Raji (cell line): ENCODE results near the gene ZNF652.

Experiments
- POLR2A ChIP-seq: IDR thresholded peaks from 2 replicates; pipeline ENCODE4 v1.6.1; 2011; ENCODE audit warnings: low read depth, low read length, control low read depth; ENCODE audit not compliant: insufficient read depth

ZNF652 gene

DNA sequence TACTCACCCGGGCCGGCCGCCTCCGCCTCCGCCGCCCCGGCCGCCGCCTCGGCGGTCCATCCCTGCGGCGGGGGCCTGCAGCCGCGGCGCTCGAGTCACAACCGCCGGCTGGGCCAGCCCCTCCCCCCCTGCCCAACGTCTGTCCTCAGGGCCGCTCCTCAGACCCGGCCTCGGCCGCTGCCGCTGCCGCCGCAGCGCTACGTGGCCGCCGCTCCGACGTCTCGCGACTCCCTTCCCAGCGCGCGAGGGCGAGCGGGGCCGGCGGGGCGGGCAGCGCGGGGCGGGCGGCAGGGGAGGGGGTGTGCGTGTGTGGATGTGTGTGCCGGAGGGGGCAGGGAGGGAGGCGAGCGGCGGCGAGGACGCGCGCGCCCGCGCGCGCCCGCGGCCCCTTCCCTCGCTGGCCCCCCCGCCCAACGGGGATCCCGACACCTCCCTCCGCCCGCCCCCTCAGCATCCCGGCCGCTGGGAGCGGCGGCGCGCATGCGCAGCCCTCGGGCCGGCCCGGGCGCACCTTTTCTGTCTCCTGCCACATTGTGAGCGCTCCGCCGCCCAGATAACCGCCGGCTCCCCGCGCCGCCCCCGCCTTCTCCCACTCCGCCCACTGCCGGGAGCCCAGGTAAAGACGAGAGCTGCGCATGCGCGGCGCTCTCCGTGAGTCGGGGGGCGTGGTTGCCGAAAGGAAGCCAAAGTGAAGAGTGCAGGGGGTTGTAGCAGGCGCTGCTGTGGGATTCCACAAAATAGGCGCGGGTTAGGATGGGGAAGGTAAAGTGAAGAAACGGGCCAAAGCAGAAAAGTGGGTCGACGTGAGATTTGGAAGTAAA lies at the start of gene ZNF652:
Gene ZNF652 (minus strand): TSS at position 349 of the 821 bp plus-strand sequence. CDS start 44,525 bp downstream, outside the sequence.
- peak; percentile 52 for TF ChIP-seq POLR2A

DNA sequence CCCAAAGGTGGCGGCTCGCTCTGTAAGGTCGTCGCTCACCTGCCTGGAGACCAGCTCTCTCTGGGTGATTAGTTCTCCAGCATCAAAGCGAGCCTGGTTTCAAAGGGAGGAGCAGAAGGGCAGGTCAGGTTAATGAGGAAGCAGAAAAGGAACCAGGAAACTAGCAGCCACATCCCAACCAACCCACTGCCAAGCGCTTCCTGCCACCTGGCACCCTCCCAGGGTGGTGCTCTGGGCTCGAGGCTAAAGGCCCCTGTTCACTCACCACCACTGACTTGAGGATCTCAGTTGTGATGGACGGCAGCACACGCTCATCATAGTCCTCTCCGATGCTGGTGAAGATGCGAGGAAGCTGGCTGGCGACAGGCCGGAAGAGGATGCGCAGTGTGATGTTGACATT lies 47.0 kb upstream of the ZNF652 start:
- TF ChIP-seq POLR2A = no peak

DNA sequence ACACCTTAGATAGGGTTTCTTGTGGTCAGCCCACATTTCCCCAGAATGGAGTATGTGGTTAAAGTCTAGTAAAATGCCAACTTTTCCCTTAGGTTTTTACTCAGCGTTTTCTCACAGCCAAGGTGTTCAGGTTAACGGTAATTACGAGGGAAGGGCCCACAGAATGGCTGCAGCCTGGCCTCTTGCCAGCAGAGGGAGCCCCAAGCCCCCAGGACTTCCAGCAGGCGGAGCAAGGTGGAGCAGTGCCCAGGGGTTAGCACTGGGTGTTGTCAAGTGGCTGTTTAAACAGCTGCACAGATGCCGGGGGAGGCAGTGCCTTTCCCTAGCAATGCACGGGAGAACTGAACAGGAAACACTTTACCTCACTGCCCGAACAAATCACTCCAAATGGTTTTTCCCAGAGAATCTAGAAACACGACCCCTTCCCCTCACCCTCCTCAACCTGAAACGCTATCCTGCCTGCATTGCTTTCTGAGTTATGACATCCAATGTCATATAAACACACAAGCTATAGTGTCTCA lies 46.0 kb upstream of the ZNF652 start:
- TF ChIP-seq POLR2A = no peak

DNA sequence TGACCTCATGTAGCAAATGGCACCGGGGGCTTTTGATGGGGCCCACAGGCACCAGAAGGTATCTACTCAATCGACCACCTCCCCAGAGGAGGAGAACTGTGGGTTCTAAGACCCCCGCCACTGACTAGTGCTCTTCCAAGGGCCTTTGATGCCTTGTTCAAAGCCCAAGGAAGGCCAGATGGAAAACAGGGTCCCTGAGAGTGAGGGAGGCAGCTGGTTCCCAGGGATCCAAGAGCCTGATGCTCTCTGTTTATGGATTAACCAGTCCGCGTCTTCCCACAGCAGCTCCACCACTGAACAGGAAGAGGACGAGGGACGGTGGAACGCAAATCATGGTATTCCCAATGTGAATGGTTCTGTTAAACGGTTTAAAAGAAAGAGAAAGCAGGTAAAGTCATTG lies 45.0 kb upstream of the ZNF652 start:
- TF ChIP-seq POLR2A = no peak

DNA sequence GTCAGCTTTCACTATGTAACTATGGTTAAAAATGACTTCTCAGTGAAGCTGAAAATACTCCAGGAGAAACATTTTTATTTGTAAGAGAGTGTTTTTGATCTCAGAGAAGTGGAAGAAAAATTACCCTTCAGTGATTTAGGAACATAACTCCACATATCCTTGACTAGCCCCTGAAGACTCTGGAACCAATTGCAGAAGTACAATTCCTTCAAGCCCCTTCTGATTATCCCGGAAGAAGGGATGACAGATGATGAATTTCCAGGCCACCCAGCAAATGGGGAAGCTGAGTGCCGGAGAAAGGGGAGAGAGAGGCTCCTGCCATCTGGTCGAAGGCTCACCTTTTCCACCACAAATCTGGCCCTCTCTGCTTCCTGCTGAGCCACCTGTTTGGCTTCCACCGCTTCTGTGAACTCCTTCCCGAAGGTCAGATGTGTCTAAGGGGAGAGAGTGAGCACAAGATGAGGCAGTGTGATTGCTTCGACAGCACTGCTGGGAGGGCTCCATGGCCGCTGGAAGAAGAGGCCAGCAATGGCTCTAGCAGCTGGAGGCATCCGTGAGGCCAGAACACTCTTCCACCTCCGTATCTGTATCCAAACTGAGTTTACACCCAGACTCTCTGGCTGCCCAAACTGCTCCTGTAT lies 44.5 kb upstream of the ZNF652 start:
- TF ChIP-seq POLR2A = no peak

DNA sequence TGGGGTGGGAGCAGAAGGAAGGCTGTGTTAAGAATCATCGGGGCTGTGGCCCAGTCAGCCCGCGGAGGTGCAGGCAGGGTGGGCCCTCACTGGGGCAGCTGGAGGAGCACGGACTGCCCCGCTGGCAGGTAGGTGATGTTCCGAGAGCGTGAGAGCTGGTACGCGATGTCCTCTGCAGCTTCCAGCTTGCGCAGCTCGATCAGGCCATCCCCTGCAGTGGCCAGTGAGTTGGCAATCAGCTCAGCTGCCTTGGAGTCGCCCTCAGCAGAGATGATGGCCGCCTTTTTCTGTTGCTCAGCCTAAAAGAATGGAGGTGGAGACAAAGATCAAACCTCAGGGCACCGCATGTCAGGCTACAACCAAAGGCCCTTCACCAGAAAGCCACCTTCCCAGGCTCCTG lies 42.9 kb upstream of the ZNF652 start:
- TF ChIP-seq POLR2A = no peak

DNA sequence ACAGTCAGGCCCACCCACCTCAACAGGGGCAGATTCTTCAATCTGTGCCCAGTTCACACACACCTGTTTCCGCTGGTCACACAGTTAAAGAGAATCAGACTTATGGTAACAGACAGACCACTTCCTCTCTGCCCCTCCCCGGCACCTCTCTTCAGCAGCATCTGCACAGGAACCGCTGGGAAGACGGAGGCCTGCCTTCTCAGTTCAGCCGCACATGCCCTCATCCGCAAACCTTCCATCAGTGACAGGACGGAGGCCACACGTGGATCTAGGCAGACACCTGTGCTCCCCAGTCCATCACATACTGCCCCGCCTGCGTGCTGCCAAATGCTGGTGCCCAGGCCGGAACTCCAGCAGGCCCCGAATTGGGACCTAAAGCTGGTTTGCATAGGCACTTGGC lies 42.3 kb upstream of the ZNF652 start:
- no peak for TF ChIP-seq POLR2A

DNA sequence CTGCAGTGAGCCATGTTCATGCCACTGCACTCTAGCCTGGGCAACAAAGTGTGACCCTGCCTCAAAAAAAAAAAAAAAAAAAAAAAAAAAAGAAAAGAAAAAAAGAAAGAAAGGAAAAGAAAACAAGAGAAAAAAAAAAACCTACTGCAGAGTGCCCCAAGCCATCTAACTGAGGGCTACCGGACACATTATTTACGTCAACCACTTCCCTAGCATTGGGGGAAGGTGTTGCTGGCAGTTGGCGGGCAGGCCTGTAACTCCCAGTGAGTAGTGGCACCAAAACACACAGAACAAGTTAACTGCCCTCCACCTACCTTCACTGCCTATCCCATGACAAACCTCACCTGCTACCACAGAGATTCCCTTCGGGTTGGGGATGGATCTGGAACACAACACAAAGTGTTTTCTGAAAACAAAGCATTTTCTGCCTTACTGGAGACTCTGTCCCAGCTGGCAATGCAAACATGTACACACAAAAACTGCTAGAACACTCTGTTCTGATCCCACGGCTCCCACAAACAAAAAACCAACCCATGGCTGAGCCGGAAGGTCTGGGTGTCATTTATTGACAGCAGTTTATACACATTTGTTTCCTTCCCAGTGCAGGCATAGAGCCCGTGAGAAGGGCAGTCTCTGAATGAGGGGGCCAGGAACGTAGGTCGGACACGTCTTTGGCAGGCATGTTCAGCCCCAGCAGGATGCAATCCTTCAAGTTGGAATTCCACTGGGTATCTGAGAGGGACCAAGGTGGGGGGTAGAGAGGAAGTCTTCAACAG lies 41.7 kb upstream of the ZNF652 start:
- no peak for TF ChIP-seq POLR2A

DNA sequence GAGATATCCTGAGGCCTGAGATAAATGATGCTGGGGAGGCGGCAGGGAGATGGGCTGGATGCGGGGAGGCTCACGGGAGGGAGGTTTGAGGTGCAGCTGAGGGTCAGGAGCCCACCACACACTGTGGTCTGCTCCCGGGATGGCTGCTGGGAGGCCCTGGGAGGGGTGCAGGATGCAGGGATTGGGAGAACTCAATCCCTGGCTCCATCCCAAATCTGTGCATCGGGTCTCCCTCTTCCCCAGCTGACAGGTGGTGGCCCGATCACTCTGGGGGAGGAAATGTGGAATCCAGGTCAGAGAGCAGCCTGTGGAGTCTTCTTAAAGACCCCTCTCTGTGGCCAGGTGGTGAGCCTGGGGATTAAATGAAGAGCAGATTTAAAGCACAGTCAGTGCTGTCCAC lies 40.7 kb upstream of the ZNF652 start:
- TF ChIP-seq POLR2A = no peak

DNA sequence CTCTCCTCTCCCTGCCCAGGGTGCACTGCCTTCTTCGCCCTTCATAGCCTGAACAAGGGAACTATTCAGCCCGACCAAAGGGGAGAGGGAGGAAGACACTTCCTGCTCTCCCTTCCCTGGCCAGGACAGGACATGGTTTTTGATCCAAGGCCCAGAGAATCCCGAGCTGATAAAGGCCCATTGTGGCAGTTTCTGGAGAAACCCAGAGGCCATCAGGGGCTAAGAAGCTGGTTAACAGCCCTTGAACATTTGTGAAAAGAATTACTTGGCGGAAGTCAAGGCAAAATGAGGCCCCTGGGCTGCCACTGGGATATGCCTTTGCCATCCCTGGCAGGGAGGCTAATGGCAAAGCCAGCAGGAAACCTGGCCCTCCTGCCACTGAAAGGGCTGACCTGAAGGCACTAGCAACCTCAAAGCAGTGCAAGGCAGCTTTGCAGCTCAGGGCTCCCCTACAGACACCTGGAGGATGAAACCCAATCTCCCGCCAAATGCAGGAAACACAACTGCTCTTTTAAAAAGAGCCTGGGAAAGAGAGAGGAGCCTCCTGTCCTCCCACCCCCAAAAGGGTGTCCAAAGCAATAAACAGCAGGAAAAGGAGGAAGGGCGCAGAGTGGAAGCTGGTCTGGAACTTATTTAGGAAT lies 40.0 kb upstream of the ZNF652 start:
- no peak for TF ChIP-seq POLR2A

DNA sequence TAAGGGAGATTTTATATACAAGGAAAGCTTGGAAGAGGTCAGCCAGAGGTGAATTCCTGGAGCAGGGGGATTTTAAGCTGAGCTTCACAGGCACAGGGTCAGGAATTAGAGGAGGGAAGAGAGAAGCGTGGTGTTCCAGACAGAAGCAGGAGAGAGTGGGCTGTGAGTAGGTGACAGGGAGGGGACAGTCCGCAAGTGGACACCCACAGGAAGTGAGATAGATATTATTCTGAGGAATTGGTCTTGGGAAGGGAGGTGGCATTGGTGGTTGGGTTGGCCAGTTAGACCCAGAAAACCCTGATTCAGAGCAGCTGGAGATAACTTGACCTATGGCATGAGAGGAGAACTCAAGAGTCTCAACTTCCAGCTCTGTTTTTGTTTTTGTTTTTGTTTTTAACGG lies 37.9 kb upstream of the ZNF652 start:
- TF ChIP-seq POLR2A = no peak

DNA sequence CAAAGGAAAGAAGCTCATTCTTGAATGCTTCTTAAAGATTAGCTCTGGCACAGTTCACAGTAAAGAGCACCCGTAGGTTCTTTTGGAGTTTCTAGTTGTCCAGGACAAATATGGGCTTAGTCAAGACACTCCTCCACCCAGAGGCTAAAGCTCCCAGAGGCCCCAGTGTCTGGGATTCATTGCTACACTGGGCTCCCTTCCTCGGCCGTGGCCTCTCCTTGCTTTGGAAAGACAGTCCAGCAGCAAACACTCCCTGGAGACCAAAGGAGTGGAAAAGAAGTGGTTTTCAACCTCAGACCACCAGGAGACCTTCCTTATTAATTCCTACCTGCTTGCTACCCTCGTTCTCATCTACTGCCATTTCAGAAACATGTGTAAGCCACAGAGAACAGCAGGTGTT lies 35.5 kb upstream of the ZNF652 start:
- no peak for TF ChIP-seq POLR2A

DNA sequence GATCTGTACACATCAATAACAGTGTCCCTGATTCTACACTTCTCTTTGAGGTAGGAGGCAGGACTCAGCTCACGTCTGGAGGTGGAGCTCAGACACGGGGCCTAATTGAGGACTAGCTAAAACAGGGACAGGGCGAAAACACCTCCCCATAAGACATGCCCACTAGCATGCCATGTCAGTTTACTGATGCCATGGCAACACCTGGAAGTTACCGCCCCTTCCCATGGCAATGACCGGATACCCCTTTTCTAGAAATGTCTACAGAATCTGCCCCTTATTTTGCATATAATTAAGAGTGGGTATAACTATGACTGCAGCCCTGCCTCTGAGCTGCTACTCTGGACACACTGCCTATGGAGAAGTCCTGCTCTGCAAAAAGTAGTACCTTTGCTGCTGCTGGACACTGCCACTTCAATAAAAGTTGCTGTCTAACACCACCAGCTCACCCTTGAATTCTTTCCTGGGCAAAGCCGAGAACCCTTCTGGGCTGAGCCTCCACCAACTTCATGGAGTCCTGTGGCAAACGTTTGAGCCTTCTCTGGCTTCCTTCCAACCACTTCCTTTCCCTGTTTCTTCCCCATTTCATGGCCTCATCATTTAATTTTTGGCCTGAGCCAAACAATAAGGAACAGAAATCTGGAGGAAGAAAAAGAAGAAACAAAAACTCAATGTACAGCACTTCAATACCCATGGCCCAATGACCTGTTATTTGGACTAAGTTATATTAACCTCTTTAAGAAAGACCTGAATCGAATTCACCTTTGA lies 31.6 kb upstream of the ZNF652 start:
- no peak for TF ChIP-seq POLR2A

DNA sequence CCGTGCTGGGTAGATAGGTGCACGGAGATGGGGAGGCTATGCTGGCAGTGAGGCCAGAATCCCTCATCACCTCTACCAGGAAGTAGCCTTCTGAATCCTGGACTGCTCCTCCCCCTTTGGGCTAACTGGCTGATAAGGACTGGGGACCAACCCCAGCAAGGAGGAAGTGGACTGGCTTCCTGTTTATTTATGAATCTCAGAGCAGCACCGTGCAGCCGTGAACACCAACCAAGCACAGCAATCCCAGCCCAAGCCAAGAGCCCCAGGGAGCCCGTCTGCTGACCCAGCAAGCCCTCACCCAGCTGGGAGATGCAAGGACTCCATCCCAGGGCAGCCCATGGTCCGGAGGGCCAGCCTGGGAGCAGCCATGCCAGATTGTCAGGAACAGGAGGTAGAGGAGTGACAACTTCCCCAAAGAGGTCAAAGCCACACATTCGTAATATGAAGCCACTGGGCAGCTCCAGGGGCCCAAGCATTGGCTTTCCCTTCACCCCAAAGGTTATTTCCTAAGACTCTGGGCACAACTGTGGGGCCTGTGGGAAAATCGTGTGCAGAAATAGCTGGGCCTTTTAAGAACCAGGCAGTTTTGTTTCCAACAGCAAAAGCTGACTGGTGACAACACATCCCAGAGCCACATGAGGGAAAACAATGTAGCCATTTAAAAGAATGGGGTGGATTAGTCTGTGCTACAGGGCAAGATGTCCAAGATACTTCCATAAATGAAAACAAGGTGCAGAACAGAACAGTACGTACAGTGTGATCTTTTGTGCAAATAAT lies 28.7 kb upstream of the ZNF652 start:
- no peak for TF ChIP-seq POLR2A
